SJCRH30 (cell line): ENCODE results near the gene LDAH. TPM values are rescaled to one million over a fixed set of nuclear protein-coding genes. Genes with fewer than 3 reads are reported as not detected.
A peak's percentile ranks its signal among the peaks of the same experiment; 100 is the strongest.

Source experiments
- DNase-seq, 2 experiments: peaks; one replicate each; pipeline ENCODE4 v3.0.0-alpha.2; 2015 to 2020
- H3K27ac ChIP-seq: fragments of 250-450 bp; sonication (Bioruptor Pico); 2 replicates; pipeline ENCODE4 v1.5.1; 2020; ENCODE audit warnings: mild to moderate bottlenecking, moderate library complexity
- H3K27me3 ChIP-seq: fragments of 250-450 bp; sonication (Bioruptor Pico); 2 replicates; pipeline ENCODE4 v1.5.1; 2020; ENCODE audit warnings: mild to moderate bottlenecking, moderate library complexity
- H3K36me3 ChIP-seq: fragments of 250-450 bp; sonication (Bioruptor Pico); 2 replicates; pipeline ENCODE4 v1.5.1; 2020; ENCODE audit warnings: mild to moderate bottlenecking, moderate library complexity
- H3K4me1 ChIP-seq: fragments of 250-450 bp; sonication (Bioruptor Pico); 2 replicates; pipeline ENCODE4 v1.5.1; 2020; ENCODE audit warnings: mild to moderate bottlenecking, moderate library complexity
- H3K4me3 ChIP-seq: fragments of 250-450 bp; sonication (Bioruptor Pico); 2 replicates; pipeline ENCODE4 v1.5.1; 2020; ENCODE audit warnings: mild to moderate bottlenecking, moderate library complexity
- H3K9me3 ChIP-seq: fragments of 250-450 bp; sonication (Bioruptor Pico); replicated peaks from 2 replicates; pipeline ENCODE4 v1.5.1; 2020; ENCODE audit warnings: mild to moderate bottlenecking, moderate library complexity
- total RNA-seq: library from RNA; depleted of rRNA; stranded (reverse); fragments of >200 nt; shearing (Covaris generic); gene quantifications from 2 replicates; pipeline ENCODE4 v1.2.3, GENCODE V29; 2014

LDAH gene
- total RNA-seq, 1 experiment from 2014 or later = 27.6 TPM

DNA sequence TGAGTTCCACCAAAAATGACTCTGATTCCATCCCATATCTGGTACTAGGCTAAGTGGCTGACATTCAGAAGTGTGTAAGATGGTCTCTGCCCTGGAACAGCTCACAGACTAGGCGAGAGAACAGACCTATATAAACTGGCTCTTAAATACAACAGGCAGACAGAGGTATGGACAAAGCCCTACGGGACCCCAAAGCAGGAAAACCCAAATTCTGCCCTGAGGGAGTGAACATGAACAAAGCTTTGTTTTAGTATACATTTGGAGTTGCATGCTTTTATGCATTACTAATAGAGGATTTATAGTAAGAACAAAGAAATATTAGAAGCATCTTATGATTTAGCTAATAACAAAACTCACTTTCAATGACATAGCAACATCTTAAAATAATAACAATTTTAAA is 130.8 kb downstream of the LDAH start:
- H3K27me3 ChIP-seq = no peaks in the 10 kb centered on the region
- no peaks in the 10 kb centered on the region for H3K9me3 ChIP-seq
- no peaks in the 10 kb centered on the region for H3K4me1 ChIP-seq
- no peak overlapping the region for H3K4me3 ChIP-seq
- H3K36me3 ChIP-seq = no peaks in the 10 kb centered on the region; the same call in 1 of the 2 replicates
- no peak for DNase-seq
- no peak overlapping the region for H3K27ac ChIP-seq

GRCh38 chr2:20691076-20691734 is 131.7 kb downstream of the LDAH start:
- Histone ChIP-seq H3K4me3 (no peak overlapping the region), H3K4me1 (no peaks in the 10 kb centered on the region)
- DNase-seq = no peak

GRCh38 chr2:20689428-20690264 is 133.3 kb downstream of the LDAH start:
- Histone ChIP-seq H3K27ac (no peak overlapping the region), H3K4me1 (no peaks in the 10 kb centered on the region), H3K4me3 (no peak overlapping the region), H3K36me3 (no peaks in the 10 kb centered on the region; the same call in 1 of the 2 replicates), H3K27me3 (no peaks in the 10 kb centered on the region), H3K9me3 (no peaks in the 10 kb centered on the region)
- DNase-seq = no peak

More at GRCh38 chr2:20691076-20691734, 131.7 kb downstream of the LDAH start:
- Histone ChIP-seq H3K36me3 (no peaks in the 10 kb centered on the region; the same call in 1 of the 2 replicates), H3K9me3 (no peaks in the 10 kb centered on the region), H3K27ac (no peak overlapping the region), H3K27me3 (no peaks in the 10 kb centered on the region)

DNA sequence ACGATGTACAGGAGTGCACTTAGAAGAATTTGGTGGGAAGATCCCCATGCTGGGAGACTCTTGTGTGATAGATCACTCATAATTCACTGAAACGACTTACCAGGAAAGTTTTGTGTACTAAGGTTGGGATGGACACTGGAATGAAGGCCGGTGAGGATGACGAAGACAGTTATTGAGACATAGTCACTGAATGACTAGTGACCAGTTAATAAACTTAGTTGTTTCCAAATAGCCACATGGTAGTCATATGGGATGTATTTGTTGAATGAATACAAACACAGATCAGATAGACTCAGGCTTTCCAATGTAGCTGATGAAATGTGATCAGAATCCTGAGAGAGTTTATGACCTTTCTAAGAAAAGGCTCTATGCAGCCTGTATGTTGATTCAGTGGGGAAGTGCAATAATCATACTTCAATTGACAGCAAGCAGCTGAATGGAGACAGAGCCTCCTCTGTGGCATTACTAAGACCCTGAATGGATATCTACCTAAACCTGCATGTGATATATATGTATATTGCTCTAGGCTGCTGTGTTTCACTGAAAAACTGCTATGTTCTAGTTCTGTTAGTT is 135.6 kb downstream of the LDAH start:
- DNase-seq = no peak
- no peaks in the 10 kb centered on the region for H3K4me1 ChIP-seq
- no peaks in the 10 kb centered on the region for H3K9me3 ChIP-seq
- H3K36me3 ChIP-seq = no peaks in the 10 kb centered on the region; the same call in 1 of the 2 replicates
- no peaks in the 10 kb centered on the region for H3K27me3 ChIP-seq
- H3K4me3 ChIP-seq = no peak overlapping the region
- no peak overlapping the region for H3K27ac ChIP-seq

GRCh38 chr2:20684581-20685063 is 138.3 kb downstream of the LDAH start:
- no peak overlapping the region for H3K4me3 ChIP-seq
- H3K4me1 ChIP-seq = no peaks in the 10 kb centered on the region
- H3K36me3 ChIP-seq = no peaks in the 10 kb centered on the region; the same call in 1 of the 2 replicates

DNA sequence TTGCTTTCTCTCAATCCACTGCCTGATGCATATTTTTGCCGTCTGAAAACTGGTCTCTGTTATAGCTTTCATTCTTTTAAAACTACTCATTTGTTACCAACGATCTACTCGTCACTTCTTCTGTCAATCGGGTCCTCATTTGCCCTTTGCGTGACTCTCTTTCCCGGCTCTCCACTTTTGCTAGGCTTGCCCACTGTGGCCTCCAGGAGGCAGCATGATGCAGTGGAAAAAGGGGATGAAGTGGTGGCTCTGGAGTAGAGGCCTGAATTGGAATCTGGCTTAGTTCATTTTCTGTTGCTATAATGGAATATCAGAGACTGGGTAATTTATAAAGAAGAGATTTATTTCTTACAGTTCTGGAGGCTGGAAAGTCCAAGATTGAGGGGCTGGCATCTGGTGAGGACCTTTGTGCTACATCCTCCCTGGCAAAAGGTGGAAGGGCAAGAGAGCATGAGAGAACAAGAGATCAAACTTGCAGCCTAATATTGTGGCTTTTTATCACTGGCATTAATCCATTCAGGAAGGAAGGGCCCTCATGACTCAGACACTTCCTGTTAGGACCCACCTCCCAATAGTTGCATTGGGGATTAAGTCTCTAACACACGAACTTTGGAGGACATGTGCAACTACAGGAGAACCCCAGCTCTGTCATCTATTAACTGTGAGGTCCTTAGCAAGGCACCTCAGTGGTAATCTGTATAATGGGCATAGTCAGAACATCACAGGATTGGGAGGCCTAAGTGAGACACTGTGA is 140.6 kb downstream of the LDAH start:
- Histone ChIP-seq H3K4me3 (no peak overlapping the region), H3K27me3 (0 out of 2 replicates have a peak, but pooled peaks cover 6% of the 10 kb centered on the region), H3K36me3 (no peaks in the 10 kb centered on the region), H3K27ac (no peak overlapping the region), H3K4me1 (no peaks in the 10 kb centered on the region), H3K9me3 (no peaks in the 10 kb centered on the region)
- peak in 1 of 2 experiments; percentile 38 for DNase-seq

More at GRCh38 chr2:20684581-20685063, 138.3 kb downstream of the LDAH start:
- H3K27me3 ChIP-seq = 0 out of 2 replicates have a peak, but pooled peaks cover 3% of the 10 kb centered on the region
- no peak for DNase-seq
- no peaks in the 10 kb centered on the region for H3K9me3 ChIP-seq
- H3K27ac ChIP-seq = no peak overlapping the region

DNA sequence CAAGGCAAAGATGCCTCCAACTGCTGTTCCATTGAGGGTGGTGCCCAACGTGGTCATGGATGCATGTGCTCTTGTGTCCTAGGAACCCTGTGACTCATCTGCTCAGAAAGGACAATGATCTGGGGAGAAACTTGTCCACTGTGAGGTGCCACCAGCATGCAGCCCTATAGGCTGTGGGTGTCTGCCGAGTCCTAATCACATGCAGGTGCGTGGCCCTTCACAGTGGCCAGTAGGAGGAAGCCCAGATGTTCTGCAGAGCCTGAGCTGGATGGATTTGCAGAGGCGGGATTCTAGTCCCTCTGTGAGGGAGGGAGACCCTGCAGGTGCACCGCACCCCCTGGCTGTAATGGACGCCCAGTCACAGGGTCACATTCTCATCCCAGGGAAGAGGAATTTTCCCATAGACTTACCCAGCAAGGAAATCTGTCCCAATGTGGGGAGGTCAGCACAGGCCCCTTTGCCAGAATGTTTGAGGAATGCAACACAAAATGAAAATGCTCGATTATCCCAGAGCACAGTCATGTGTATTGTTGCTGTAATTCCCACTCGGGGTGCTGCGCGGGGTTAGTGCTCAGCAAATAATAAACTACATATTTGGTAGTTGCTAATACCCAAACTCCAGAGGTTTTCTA is 142.0 kb downstream of the LDAH start:
- H3K27ac ChIP-seq = no peak overlapping the region

GRCh38 chr2:20678780-20679179 is 144.1 kb downstream of the LDAH start:
- H3K27ac ChIP-seq = no peak overlapping the region
- no peak for DNase-seq
- no peak overlapping the region for H3K4me3 ChIP-seq
- H3K9me3 ChIP-seq = no peaks in the 10 kb centered on the region
- H3K27me3 ChIP-seq = peaks cover 6% of the 10 kb centered on the region; the same call in 1 of the 2 replicates
- no peaks in the 10 kb centered on the region for H3K4me1 ChIP-seq
- no peaks in the 10 kb centered on the region for H3K36me3 ChIP-seq

More for the DNA sequence above, 142.0 kb downstream of the LDAH start:
- Histone ChIP-seq H3K36me3 (no peaks in the 10 kb centered on the region), H3K27me3 (0 out of 2 replicates have a peak, but pooled peaks cover 6% of the 10 kb centered on the region), H3K4me3 (no peak overlapping the region), H3K4me1 (no peaks in the 10 kb centered on the region), H3K9me3 (no peaks in the 10 kb centered on the region)
- DNase-seq = no peak

DNA sequence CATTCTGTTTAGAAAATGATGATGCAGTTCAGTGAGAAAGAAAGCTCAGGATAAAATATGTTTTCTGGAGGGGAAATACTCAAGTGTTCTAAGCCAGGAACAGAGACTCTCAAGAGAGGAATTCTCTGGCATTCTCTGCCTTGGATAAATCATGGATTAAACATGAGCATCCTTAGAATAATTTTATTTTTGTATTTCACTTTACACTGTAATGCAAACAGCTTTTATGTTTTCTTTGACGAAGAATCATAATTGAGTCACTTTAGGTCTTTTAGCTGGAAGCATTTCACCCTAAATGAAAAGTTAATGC is 144.9 kb downstream of the LDAH start:
- Histone ChIP-seq H3K27ac (no peak overlapping the region), H3K27me3 (peaks cover 6% of the 10 kb centered on the region; the same call in 1 of the 2 replicates), H3K4me1 (no peaks in the 10 kb centered on the region), H3K9me3 (no peaks in the 10 kb centered on the region), H3K4me3 (no peak overlapping the region), H3K36me3 (no peaks in the 10 kb centered on the region)
- DNase-seq = no peak

GRCh38 chr2:20677301-20678085 is 145.4 kb downstream of the LDAH start:
- no peak for DNase-seq
- H3K27me3 ChIP-seq = peaks cover 6% of the 10 kb centered on the region; the same call in 1 of the 2 replicates
- H3K36me3 ChIP-seq = no peaks in the 10 kb centered on the region
- no peak overlapping the region for H3K4me3 ChIP-seq
- no peak overlapping the region for H3K27ac ChIP-seq
- no peaks in the 10 kb centered on the region for H3K4me1 ChIP-seq
- no peaks in the 10 kb centered on the region for H3K9me3 ChIP-seq

- DNase-seq = no peak
- H3K4me3 ChIP-seq = no peak overlapping the region
- H3K36me3 ChIP-seq = no peaks in the 10 kb centered on the region
- H3K27me3 ChIP-seq = peaks cover 6% of the 10 kb centered on the region; the same call in 1 of the 2 replicates
- H3K9me3 ChIP-seq = no peaks in the 10 kb centered on the region
- no peaks in the 10 kb centered on the region for H3K4me1 ChIP-seq
- no peak overlapping the region for H3K27ac ChIP-seq
Observed at GRCh38 chr2:20676353-20677215, 146.3 kb downstream of the LDAH start.

DNA sequence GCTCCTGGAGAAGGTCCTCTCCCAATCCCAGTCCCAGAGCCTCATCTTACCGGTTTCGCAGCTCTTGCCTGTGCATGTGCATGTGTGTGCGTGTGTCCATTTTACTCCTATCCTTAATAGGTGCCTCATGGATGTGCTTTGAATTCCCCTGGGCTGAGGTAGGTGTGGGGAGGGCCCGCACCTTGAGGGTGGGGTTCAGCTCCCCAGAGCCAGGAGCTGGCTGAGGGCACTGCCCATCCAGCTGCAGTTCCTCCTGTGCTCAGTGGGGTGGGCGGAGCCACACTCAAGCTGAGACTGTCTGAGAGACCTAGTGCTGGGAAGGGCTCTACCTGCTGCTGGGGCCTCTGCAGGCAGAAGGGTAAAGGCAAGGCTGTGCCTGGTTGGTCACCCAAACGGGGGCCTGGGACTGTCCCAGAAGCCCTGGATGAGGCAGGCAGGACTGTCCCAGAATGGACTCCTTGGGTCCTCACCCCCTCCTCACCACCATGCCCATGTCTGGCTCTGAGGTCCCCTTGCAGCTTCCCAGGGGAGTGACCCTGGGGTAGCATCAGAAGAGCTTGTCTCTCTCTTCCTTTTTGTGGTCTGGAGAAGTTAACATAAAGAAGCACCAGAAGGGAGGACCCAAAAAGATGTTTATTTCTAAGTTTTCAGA is 147.1 kb downstream of the LDAH start:
- no peak overlapping the region for H3K27ac ChIP-seq
- no peaks in the 10 kb centered on the region for H3K9me3 ChIP-seq
- H3K36me3 ChIP-seq = no peaks in the 10 kb centered on the region
- peaks cover 4% of the 10 kb centered on the region; the same call in 1 of the 2 replicates for H3K27me3 ChIP-seq
- no peak overlapping the region for H3K4me3 ChIP-seq
- no peak for DNase-seq
- no peaks in the 10 kb centered on the region for H3K4me1 ChIP-seq
